HL-60 (cell line): Measurements from ENCODE around the gene CLCF1.

ENCODE experiments used
- DNase-seq, 2 experiments: peaks; one replicate each; pipeline ENCODE4 v3.0.0-alpha.2; 2010 to 2020; ENCODE audit warnings: low read depth in 1 of 2, low spot score in 1 of 2
- H3K27ac ChIP-seq: fragments of 250-450 bp; sonication (Bioruptor Pico); replicated peaks from 2 replicates; pipeline ENCODE4 v1.5.1; 2020; ENCODE audit warnings: mild to moderate bottlenecking, moderate library complexity
- H3K27me3 ChIP-seq: fragments of 250-450 bp; sonication (Bioruptor Pico); 2 replicates; pipeline ENCODE4 v1.5.1; 2021; ENCODE audit warnings: mild to moderate bottlenecking, moderate library complexity; ENCODE audit not compliant: insufficient read depth, poor library complexity, severe bottlenecking
- H3K4me3 ChIP-seq: replicated peaks from 2 replicates; pipeline ENCODE4 v1.5.1; 2011; ENCODE audit warnings: mild to moderate bottlenecking, control low read depth, low read length; ENCODE audit not compliant: insufficient read depth
- GABPA ChIP-seq: IDR thresholded peaks from 2 replicates; pipeline ENCODE4 v1.6.1; 2012; ENCODE audit warnings: low read depth
- POLR2AphosphoS5 ChIP-seq: IDR thresholded peaks from 2 replicates; pipeline ENCODE4 v1.6.1; 2012; ENCODE audit warnings: low read depth
- SPI1 ChIP-seq: IDR thresholded peaks from 2 replicates; pipeline ENCODE4 v1.6.1; 2012; ENCODE audit warnings: low read depth, mild to moderate bottlenecking, borderline replicate concordance
- TF ChIP-seq, protein P1 (sequence below): IDR thresholded peaks from 2 replicates; pipeline ENCODE4 v1.6.1; 2012; ENCODE audit warnings: low read depth; ENCODE audit not compliant: insufficient replicate concordance
- TF ChIP-seq, protein P2 (sequence below): IDR thresholded peaks from one replicate; pipeline ENCODE4 v1.5.1; 2011; ENCODE audit warnings: low read length, control low read depth, inconsistent platforms; ENCODE audit not compliant: insufficient read depth

The CLCF1 gene

DNA sequence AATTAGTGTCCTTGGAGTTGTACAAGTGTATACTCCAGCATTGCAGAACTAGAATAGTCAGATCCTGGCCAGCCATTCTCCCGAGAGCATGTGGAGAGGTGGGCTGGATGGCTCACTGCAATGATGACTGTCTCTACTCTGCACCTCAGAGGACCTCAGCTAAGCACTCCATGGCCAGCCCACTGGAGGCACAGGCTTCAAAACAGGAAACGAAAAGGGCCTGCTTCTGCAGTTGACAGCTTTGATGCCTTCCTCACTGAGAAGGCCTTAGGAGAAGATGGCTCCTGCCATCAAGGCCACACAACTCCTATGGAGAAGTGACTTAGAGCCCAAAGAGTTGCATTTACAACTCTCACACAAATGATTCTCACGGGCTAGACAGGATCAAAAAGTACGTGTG, 29.1 kb downstream of the CLCF1 start:
- TF ChIP-seq, protein P1, sequence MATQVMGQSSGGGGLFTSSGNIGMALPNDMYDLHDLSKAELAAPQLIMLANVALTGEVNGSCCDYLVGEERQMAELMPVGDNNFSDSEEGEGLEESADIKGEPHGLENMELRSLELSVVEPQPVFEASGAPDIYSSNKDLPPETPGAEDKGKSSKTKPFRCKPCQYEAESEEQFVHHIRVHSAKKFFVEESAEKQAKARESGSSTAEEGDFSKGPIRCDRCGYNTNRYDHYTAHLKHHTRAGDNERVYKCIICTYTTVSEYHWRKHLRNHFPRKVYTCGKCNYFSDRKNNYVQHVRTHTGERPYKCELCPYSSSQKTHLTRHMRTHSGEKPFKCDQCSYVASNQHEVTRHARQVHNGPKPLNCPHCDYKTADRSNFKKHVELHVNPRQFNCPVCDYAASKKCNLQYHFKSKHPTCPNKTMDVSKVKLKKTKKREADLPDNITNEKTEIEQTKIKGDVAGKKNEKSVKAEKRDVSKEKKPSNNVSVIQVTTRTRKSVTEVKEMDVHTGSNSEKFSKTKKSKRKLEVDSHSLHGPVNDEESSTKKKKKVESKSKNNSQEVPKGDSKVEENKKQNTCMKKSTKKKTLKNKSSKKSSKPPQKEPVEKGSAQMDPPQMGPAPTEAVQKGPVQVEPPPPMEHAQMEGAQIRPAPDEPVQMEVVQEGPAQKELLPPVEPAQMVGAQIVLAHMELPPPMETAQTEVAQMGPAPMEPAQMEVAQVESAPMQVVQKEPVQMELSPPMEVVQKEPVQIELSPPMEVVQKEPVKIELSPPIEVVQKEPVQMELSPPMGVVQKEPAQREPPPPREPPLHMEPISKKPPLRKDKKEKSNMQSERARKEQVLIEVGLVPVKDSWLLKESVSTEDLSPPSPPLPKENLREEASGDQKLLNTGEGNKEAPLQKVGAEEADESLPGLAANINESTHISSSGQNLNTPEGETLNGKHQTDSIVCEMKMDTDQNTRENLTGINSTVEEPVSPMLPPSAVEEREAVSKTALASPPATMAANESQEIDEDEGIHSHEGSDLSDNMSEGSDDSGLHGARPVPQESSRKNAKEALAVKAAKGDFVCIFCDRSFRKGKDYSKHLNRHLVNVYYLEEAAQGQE: no peak
- TF ChIP-seq, protein P2, sequence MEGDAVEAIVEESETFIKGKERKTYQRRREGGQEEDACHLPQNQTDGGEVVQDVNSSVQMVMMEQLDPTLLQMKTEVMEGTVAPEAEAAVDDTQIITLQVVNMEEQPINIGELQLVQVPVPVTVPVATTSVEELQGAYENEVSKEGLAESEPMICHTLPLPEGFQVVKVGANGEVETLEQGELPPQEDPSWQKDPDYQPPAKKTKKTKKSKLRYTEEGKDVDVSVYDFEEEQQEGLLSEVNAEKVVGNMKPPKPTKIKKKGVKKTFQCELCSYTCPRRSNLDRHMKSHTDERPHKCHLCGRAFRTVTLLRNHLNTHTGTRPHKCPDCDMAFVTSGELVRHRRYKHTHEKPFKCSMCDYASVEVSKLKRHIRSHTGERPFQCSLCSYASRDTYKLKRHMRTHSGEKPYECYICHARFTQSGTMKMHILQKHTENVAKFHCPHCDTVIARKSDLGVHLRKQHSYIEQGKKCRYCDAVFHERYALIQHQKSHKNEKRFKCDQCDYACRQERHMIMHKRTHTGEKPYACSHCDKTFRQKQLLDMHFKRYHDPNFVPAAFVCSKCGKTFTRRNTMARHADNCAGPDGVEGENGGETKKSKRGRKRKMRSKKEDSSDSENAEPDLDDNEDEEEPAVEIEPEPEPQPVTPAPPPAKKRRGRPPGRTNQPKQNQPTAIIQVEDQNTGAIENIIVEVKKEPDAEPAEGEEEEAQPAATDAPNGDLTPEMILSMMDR: no peak
- TF ChIP-seq SPI1 (no peak), POLR2AphosphoS5 (no peak), GABPA (no peak)
- no peak overlapping the region for H3K4me3 ChIP-seq
- no peaks in the 10 kb centered on the region for H3K27me3 ChIP-seq
- no peak overlapping the region for H3K27ac ChIP-seq
- no peak for DNase-seq

GRCh38 chr11:67337257-67337656, 36.1 kb downstream of the CLCF1 start:
- TF ChIP-seq, protein P2: no peak
- no peak for TF ChIP-seq GABPA
- no peak for TF ChIP-seq POLR2AphosphoS5
- TF ChIP-seq, protein P1: no peak
- TF ChIP-seq SPI1: no peak
- Histone ChIP-seq H3K4me3 (no peak overlapping the region), H3K27me3 (no peaks in the 10 kb centered on the region), H3K27ac (no peak overlapping the region)
- no peak for DNase-seq

- Histone ChIP-seq H3K27ac (no peak overlapping the region), H3K27me3 (no peaks in the 10 kb centered on the region), H3K4me3 (no peak overlapping the region)
- TF ChIP-seq, protein P2: no peak
- TF ChIP-seq SPI1: no peak
- TF ChIP-seq, protein P1: no peak
- no peak for TF ChIP-seq GABPA
- no peak for TF ChIP-seq POLR2AphosphoS5
- no peak for DNase-seq
Observed at GRCh38 chr11:67332081-67332691, 41.2 kb downstream of the CLCF1 start.
